ENCODE data around the gene PLXNB1.

Gene PLXNB1

GRCh38 chr3:48369693-48370332 is 60.1 kb downstream of the PLXNB1 start:
- DNase-seq (ENCODE audit: low read depth, low spot score): no peak

GRCh38 chr3:48367201-48367600 is 62.7 kb downstream of the PLXNB1 start:
- DNase-seq (ENCODE audit: low read depth, low spot score): no peak

DNA sequence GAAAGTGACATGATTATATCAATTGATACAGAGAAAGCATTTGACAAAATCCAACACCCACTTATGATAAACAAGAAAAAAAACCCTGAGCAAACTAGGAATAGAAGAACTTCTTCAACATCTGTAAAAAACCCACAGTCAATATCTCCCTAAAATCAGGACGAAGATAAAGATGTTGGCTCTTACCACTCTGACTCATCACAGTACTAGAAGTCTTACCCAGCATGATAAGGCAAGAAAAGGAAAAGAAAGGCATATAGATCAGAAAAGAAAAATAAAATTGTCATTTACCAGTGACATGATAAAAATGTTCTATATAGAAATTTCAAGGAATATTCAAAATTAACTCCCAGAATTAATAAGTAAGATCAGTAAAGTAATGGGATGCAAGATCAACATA is 65.0 kb downstream of the PLXNB1 start:
- no peak for DNase-seq (ENCODE audit: low read depth, low spot score)

GRCh38 chr3:48361928-48362327 is 68.0 kb downstream of the PLXNB1 start:
- DNase-seq (ENCODE audit: low read depth, low spot score): no peak

- DNase-seq (ENCODE audit: low read depth, low spot score): no peak
Measured at GRCh38 chr3:48356419-48356818, 73.5 kb downstream of the PLXNB1 start.

DNA sequence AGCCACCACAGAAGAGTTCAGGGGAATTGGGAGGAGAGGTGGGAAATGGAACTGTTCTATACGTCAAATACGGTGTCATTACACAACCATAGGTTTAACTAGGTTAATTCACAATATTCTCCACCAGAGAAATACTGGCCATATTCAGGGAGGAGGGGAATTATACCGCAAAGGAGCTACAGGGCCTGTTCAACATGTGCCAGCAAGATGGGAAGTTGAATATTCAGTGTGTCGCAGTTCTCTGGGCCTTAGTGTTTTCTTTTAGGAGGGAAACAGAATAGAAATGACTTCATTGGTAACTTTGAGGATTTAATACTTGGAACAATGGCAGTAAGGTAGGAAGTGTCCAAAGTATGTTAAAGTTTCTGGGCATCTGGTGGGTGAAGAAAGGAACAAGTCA is 75.9 kb downstream of the PLXNB1 start:
- no peak for DNase-seq (ENCODE audit: low read depth, low spot score)
